Hematopoietic multipotent progenitor cell treated with erythropoietin and hydrocortisone succinate and interleukin-3 and kit ligand, for 4 days (in vitro differentiated cells): ENCODE results near the gene RNFT1.
A peak's percentile ranks its signal among the peaks of the same experiment; 100 is the strongest.

Experiments used
- DNase-seq: peaks from one replicate; pipeline ENCODE4 v3.0.0-alpha.2; 2015

The RNFT1 gene

DNA sequence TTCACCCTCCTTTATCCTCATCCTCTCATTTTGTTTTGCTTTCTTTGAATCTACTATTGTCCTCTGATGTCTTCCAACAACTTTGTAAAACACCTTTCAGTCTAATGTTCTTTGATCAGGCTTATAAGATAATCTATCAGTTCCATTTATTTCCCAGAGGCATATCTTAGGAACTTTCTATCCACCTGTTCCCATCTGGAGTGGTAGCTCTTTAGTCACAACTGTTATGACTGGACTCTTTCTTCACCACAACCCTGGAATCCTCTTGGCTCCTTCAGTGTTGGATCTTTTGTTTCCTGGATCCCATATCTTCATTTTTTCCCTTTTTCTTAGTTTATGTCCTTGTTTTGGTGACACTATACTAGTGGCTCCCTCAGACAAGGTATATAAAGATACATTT lies 48.1 kb downstream of the RNFT1 start:
- DNase-seq: no peak

GRCh38 chr17:59914274-59914854 lies 50.2 kb downstream of the RNFT1 start:
- DNase-seq: peak; percentile 83

DNA sequence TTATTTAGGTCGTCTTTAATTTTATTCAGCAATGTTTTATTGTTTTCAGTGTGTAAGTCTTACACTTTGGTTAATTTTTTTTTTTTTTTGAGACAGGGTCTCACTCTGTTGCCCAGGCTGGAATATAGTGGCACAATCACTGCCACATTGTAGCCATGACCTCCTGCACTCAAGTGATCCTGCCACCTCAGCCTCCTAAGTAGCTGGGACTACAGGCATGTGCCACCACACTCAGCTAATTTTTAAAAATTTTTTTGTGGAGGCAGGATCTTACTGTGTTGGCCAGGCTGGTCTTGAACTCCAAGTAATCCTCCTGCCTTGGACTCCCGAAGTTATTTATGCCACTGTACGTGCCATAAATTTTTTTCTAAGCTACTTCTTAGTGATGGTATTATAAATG lies 57.1 kb downstream of the RNFT1 start:
- DNase-seq: no peak

DNA sequence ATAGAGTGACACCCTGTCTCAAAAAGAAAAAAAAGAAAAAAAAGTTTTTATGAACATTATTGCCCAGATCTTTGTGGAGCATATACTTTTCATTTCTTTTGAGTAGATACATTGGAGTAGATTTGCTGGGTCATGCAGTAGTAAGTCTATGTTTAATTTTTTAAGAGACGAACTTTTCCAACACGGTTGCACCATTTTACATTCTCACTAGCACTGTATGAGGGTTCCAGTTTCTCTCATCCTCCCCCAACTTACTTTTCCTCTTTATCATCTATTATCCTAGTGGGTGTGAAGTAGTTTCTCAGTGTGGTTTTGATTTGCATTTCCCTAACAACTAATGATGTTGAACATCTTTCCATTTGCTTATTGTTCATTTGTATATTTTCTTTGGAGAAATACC lies 61.1 kb downstream of the RNFT1 start:
- DNase-seq: no peak
